Gastroesophageal sphincter (tissue), 3 donors: Measurements from ENCODE around the gene DEGS1.

ENCODE experiments used
- CTCF ChIP-seq, 4 experiments: fragments of 200-600 bp in 2 of 4; fragments of 450-650 bp in 2 of 4; sonication (generic) in 1 of 4; IDR thresholded peaks; one replicate each; pipeline ENCODE4 v1.5.1; 2017 to 2019; ENCODE audit warnings: antibody characterized with exemption in 4 of 4, mild to moderate bottlenecking in 2 of 4, moderate library complexity in 2 of 4
- EP300 ChIP-seq: sonication (generic); formaldehyde crosslinking; IDR thresholded peaks from one replicate; pipeline ENCODE4 v1.6.1; 2017; ENCODE audit warnings: antibody characterized with exemption, mild to moderate bottlenecking
- POLR2A ChIP-seq, 2 donors: fragments of 450-650 bp; IDR thresholded peaks; one replicate each; pipeline ENCODE4 v1.6.1; 2017; ENCODE audit warnings: antibody characterized with exemption in 2 of 2, mild to moderate bottlenecking in 2 of 2, moderate library complexity in 1 of 2

- TF ChIP-seq POLR2A (IDR thresholded peaks at IDR 0.05) (no peak), EP300 (no peak), CTCF (IDR thresholded peaks at IDR 0.05) (no peak)
These were observed 20.4 kb downstream of the DEGS1 start for GRCh38 chr1:224203243-224204016.
